Panc1 (cell line): Measurements from ENCODE around the gene BTBD9. TPM values are rescaled to one million over a fixed set of nuclear protein-coding genes. Genes with fewer than 3 reads are reported as not detected.

Source experiments
- ATAC-seq: fragments of 200-7000 bp; cut with Tn5 transposase; 2 replicates; pipeline ENCODE4 v1.9.1; 2020; ENCODE audit warnings: mild to moderate bottlenecking, moderate library complexity
- BruUV-seq: library from RNA; stranded (reverse); fragments of 400-500 nt; replicated peaks from 2 replicates; lab custom pipeline; 2021; lab: Mats Ljungman, UMichigan
- CTCF ChIA-PET: fragments of 300-600 bp; sonication (Branson Sonifier 250); formaldehyde crosslinking; loops from one replicate; lab custom pipeline; 2022; ENCODE audit warnings: antibody characterized with exemption; lab: Charles Lee
- POLR2A ChIA-PET: fragments of 300-600 bp; sonication (Branson Sonifier 250); formaldehyde crosslinking; loops from one replicate; lab custom pipeline; 2022; ENCODE audit warnings: antibody characterized with exemption; lab: Charles Lee
- DNase-seq: peaks from one replicate; pipeline ENCODE4 v3.0.0-alpha.2; 2010; ENCODE audit warnings: low read depth, low spot score
- H3K27ac ChIP-seq: 2 replicates; pipeline ENCODE4 v1.5.1; 2011; ENCODE audit warnings: mild to moderate bottlenecking, low read length, inconsistent platforms
- H3K27me3 ChIP-seq: fragments of 200-500 bp; sonication (Bioruptor generic); 2 replicates; pipeline ENCODE4 v1.6.0; 2014; ENCODE audit warnings: low read length, inconsistent platforms; ENCODE audit not compliant: control insufficient read depth, insufficient read depth
- H3K36me3 ChIP-seq: fragments of 200-500 bp; sonication (Bioruptor generic); 2 replicates; pipeline ENCODE4 v1.5.1; 2014; ENCODE audit warnings: inconsistent platforms, mild to moderate bottlenecking, low read length, moderate library complexity; ENCODE audit not compliant: control insufficient read depth, insufficient read depth
- H3K4me1 ChIP-seq: 2 replicates; pipeline ENCODE4 v1.5.1; 2011; ENCODE audit warnings: inconsistent platforms, mild to moderate bottlenecking, low read length, moderate library complexity; ENCODE audit not compliant: control insufficient read depth, insufficient read depth
- H3K4me3 ChIP-seq, 2 experiments: 2 replicates each; pipeline ENCODE4 v1.5.1; 2011 to 2012; ENCODE audit warnings: low read depth in 2 of 2, low read length in 2 of 2, mild to moderate bottlenecking in 2 of 2, inconsistent platforms in 1 of 2, moderate library complexity in 1 of 2
- H3K9me3 ChIP-seq: fragments of 200-500 bp; sonication (Bioruptor generic); 2 replicates; pipeline ENCODE4 v1.5.1; 2014; ENCODE audit warnings: low read depth, mild to moderate bottlenecking, inconsistent platforms, low read length, moderate library complexity; ENCODE audit not compliant: control insufficient read depth, insufficient read depth
- CTCF ChIP-seq: fragments of 450-650 bp; IDR thresholded peaks from 2 replicates; pipeline ENCODE4 v1.5.1; 2017; ENCODE audit warnings: mild to moderate bottlenecking
- POLR2AphosphoS5 ChIP-seq: IDR thresholded peaks from 2 replicates; pipeline ENCODE4 v1.6.1; 2012; ENCODE audit warnings: mild to moderate bottlenecking, low read depth, low read length, moderate library complexity
- REST ChIP-seq, 2 experiments: IDR thresholded peaks; 2 replicates each; pipeline ENCODE4 v1.6.1; 2011 to 2012; ENCODE audit warnings: low read depth in 2 of 2, control low read depth in 1 of 2, low read length in 1 of 2, mild to moderate bottlenecking in 1 of 2, moderate library complexity in 1 of 2; ENCODE audit not compliant: insufficient read depth in 1 of 2
- SIN3A ChIP-seq: IDR thresholded peaks from 2 replicates; pipeline ENCODE4 v1.6.1; 2012; ENCODE audit warnings: low read depth, mild to moderate bottlenecking, low read length, moderate library complexity, borderline replicate concordance; ENCODE audit not compliant: insufficient read depth
- TCF7L2 ChIP-seq: IDR thresholded peaks from 2 replicates; pipeline ENCODE4 v1.6.1; 2011; ENCODE audit warnings: mild to moderate bottlenecking, low read depth, low read length, inconsistent platforms
- in situ Hi-C: cut with HindIII; loops from 2 replicates; pipeline ENCODE4 v1.10.0; 2016; ENCODE audit warnings: low sequenced_read_pairs, low pct_unique_long_range_greater_than_20kb
- intact Hi-C: fragments of 100-400 bp; cut with micrococcal nuclease; formaldehyde crosslinking; loops from one replicate; pipeline ENCODE4 v1.10.0; 2022; ENCODE audit not compliant: unreplicated experiment
- total RNA-seq: library from RNA; stranded (reverse); gene quantifications from one replicate; pipeline ENCODE4 v1.2.1, GENCODE V29; 2021; ENCODE audit not compliant: unreplicated experiment

BTBD9 gene
- total RNA-seq, 1 experiment from 2014 or later = 12.8 TPM

- TF ChIP-seq TCF7L2 (no peak), REST (IDR thresholded peaks at IDR 0.05; ENCODE audit: insufficient read depth in 1 of 2, low read depth in 2 of 2, low read length in 1 of 2) (no peak), POLR2AphosphoS5 (no peak)
- Histone ChIP-seq H3K4me1 (peaks cover 1% of the 10 kb centered on the region; the same call in 1 of the 2 replicates), H3K4me3 (no peak overlapping the region), H3K9me3 (no peaks in the 10 kb centered on the region), H3K27ac (no peak overlapping the region), H3K27me3 (no peaks in the 10 kb centered on the region), H3K36me3 (no peaks in the 10 kb centered on the region)
- intact Hi-C loops = no loop called here
- ATAC-seq (no peak), DNase-seq (no peak)
- POLR2A ChIA-PET = interaction anchor here (0.6 kb wide), 1 partner anchor 173 kb away, joined by 3 read pairs; no protein-coding TSS in a partner anchor
- in situ Hi-C loops = no loop called here
- no TSS peak for BruUV-seq
- CTCF ChIA-PET = no interaction called here
Observed at GRCh38 chr6:38349795-38350194, 289.9 kb downstream of the BTBD9 start.

- no peaks in the 10 kb centered on the region for H3K27me3 ChIP-seq
- ATAC-seq (no peak), DNase-seq (no peak)
- no peak for TF ChIP-seq POLR2AphosphoS5
- no peak for TF ChIP-seq SIN3A
- TF ChIP-seq REST (IDR thresholded peaks at IDR 0.05; ENCODE audit: insufficient read depth in 1 of 2, low read depth in 2 of 2, low read length in 1 of 2) = no peak
- TF ChIP-seq CTCF = no peak
- TF ChIP-seq TCF7L2 = no peak
- CTCF ChIA-PET = no interaction called here
- in situ Hi-C loops (no loop called here), intact Hi-C loops (no loop called here)
- no TSS peak for BruUV-seq
- H3K4me1 ChIP-seq = no peaks in the 10 kb centered on the region
- H3K27ac ChIP-seq = no peak overlapping the region
- H3K36me3 ChIP-seq = no peaks in the 10 kb centered on the region
- no peak overlapping the region for H3K4me3 ChIP-seq
- H3K9me3 ChIP-seq = no peaks in the 10 kb centered on the region
- POLR2A ChIA-PET = no interaction called here
Observed at GRCh38 chr6:38349221-38349620, 290.5 kb downstream of the BTBD9 start.
